Measurements from ENCODE around the gene ZBED4. TPM values are rescaled to one million over a fixed set of nuclear protein-coding genes. Genes with fewer than 3 reads are reported as not detected.

ZBED4 gene
- total RNA-seq, 1 donor: 13.4 TPM

DNA sequence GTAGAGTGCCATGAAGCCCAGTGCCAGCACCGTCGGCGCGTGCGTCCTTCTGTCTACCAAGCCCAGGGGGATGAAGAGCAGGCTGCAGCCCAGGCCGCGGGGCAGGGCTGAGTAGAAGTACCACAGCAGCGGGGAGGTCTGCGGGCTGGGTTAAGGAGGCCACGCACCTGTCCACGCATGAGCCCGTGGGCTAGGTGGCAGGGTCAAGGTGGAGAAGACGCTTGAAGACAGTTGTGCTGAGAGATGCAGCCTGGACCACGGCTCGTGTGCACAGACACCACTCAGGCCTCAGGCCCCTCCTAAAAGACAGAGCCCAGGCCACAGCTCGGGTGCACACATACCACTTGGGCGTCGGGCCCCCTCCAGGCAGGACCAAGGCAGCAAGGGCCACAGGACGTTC, 54.2 kb downstream of the ZBED4 start:
- no peak overlapping the region for H3K4me3 ChIP-seq (ENCODE audit: low read depth, low read length)
- no peak for DNase-seq (ENCODE audit: low read depth)
- no peak for TF ChIP-seq CTCF (IDR thresholded peaks at IDR 0.05; ENCODE audit: insufficient read depth, low read depth, low read length)

GRCh38 chr22:49909476-49910205, 56.0 kb downstream of the ZBED4 start:
- H3K4me3 ChIP-seq (ENCODE audit: low read depth, low read length): no peak overlapping the region
- no peak for DNase-seq (ENCODE audit: low read depth)
- TF ChIP-seq CTCF (IDR thresholded peaks at IDR 0.05; ENCODE audit: insufficient read depth, low read depth, low read length): no peak

GRCh38 chr22:49910229-49911155, 56.8 kb downstream of the ZBED4 start:
- DNase-seq (ENCODE audit: low read depth): no peak
- TF ChIP-seq CTCF (IDR thresholded peaks at IDR 0.05; ENCODE audit: insufficient read depth, low read depth, low read length): no peak
- H3K4me3 ChIP-seq (ENCODE audit: low read depth, low read length): no peak overlapping the region

- TF ChIP-seq CTCF (IDR thresholded peaks at IDR 0.05; ENCODE audit: insufficient read depth, low read depth, low read length): no peak
- H3K4me3 ChIP-seq (ENCODE audit: low read depth, low read length): no peak overlapping the region
- no peak for DNase-seq (ENCODE audit: low read depth)
Measured at GRCh38 chr22:49911881-49912625, 58.4 kb downstream of the ZBED4 start.

GRCh38 chr22:49913026-49913425, 59.4 kb downstream of the ZBED4 start:
- no peak overlapping the region for H3K4me3 ChIP-seq (ENCODE audit: low read depth, low read length)
- no peak for DNase-seq (ENCODE audit: low read depth)
- TF ChIP-seq CTCF (IDR thresholded peaks at IDR 0.05; ENCODE audit: insufficient read depth, low read depth, low read length): no peak

GRCh38 chr22:49913446-49913845, 59.8 kb downstream of the ZBED4 start:
- no peak for TF ChIP-seq CTCF (IDR thresholded peaks at IDR 0.05; ENCODE audit: insufficient read depth, low read depth, low read length)
- DNase-seq (ENCODE audit: low read depth): no peak
- no peak overlapping the region for H3K4me3 ChIP-seq (ENCODE audit: low read depth, low read length)

Data from fibroblast of villous mesenchyme (primary cell).